Breast epithelium (tissue), 4 donors: Measurements from ENCODE around the gene LBX1. TPM values are rescaled to one million over a fixed set of nuclear protein-coding genes. Genes with fewer than 3 reads are reported as not detected.
A peak's percentile ranks its signal among the peaks of the same experiment; 100 is the strongest.

Source experiments
- DNase-seq, 2 donors: peaks; one replicate each; pipeline ENCODE4 v3.0.0-alpha.2; 2019; ENCODE audit warnings: low spot score in 2 of 2
- H3K27ac ChIP-seq, 2 donors: fragments of 200-600 bp; sonication (generic) in 1 of 2; one replicate each; pipeline ENCODE4 v1.5.1; 2016 to 2019; ENCODE audit warnings: mild to moderate bottlenecking in 1 of 2
- H3K27me3 ChIP-seq, 2 donors: fragments of 200-600 bp; sonication (generic) in 1 of 2; one replicate each; pipeline versions ENCODE4 v1.5.1 to v1.6.0; 2017 to 2019; ENCODE audit warnings: control low read depth in 1 of 2, mild to moderate bottlenecking in 1 of 2
- H3K36me3 ChIP-seq: fragments of 200-600 bp; one replicate; pipeline ENCODE4 v1.5.1; 2019
- H3K4me1 ChIP-seq, 2 donors: fragments of 200-600 bp; sonication (generic); one replicate each; pipeline ENCODE4 v1.5.1; 2016 to 2019; ENCODE audit warnings: control low read depth in 1 of 2
- H3K4me3 ChIP-seq, 3 donors: fragments of 200-600 bp; sonication (generic); 1 replicate in 2 of 3; 2 replicates in 1 of 3; pipeline ENCODE4 v1.5.1; 2016 to 2019; ENCODE audit warnings: mild to moderate bottlenecking in 3 of 3, moderate library complexity in 2 of 3
- H3K9me3 ChIP-seq, 2 donors: fragments of 200-600 bp; sonication (generic) in 1 of 2; one replicate each; pipeline ENCODE4 v1.5.1; 2016 to 2019; ENCODE audit warnings: control low read depth in 1 of 2
- CTCF ChIP-seq, 3 donors: fragments of 450-650 bp; IDR thresholded peaks; one replicate each; pipeline ENCODE4 v1.5.1; 2016 to 2017; ENCODE audit warnings: antibody characterized with exemption in 3 of 3, mild to moderate bottlenecking in 3 of 3, moderate library complexity in 3 of 3
- POLR2A ChIP-seq: fragments of 450-650 bp; IDR thresholded peaks from one replicate; pipeline ENCODE4 v1.6.1; 2016; ENCODE audit warnings: antibody characterized with exemption, mild to moderate bottlenecking, moderate library complexity
- POLR2AphosphoS5 ChIP-seq, 3 donors: sonication (generic); formaldehyde crosslinking; IDR thresholded peaks; one replicate each; pipeline ENCODE4 v1.6.1; 2017; ENCODE audit warnings: antibody characterized with exemption in 3 of 3
- intact Hi-C: fragments of 100-400 bp; cut with DNase I; formaldehyde crosslinking; loops from one replicate; pipeline ENCODE4 v1.15.1; 2023; ENCODE audit warnings: low total_unique reads
- total RNA-seq, 3 donors: library from RNA; depleted of rRNA; stranded (reverse); fragments of >200 nt; gene quantifications; one replicate each; pipeline ENCODE4 v1.1.0, GENCODE V29; 2016

The LBX1 gene
- total RNA-seq, result not detected

GRCh38 chr10:101229266-101230182 lies at the start of gene LBX1:
LBX1 (minus strand) TSS chr10:101229463; CDS start chr10:101228815, 648 bp downstream.
- Histone ChIP-seq H3K4me1 (peaks cover 14 to 38% of the 10 kb centered on the region in 2 donors), H3K4me3 (peak within 1 kb of the TSS; percentile 6 to 61 (median 23))
- no peak for TF ChIP-seq POLR2AphosphoS5 (IDR thresholded peaks at IDR 0.05)
- no peak for TF ChIP-seq POLR2A
- no peak for TF ChIP-seq CTCF (IDR thresholded peaks at IDR 0.05)

GRCh38 chr10:101273741-101274140 lies 44.5 kb upstream of the LBX1 start:
- Histone ChIP-seq H3K4me3 (no peak overlapping the region), H3K27me3 (peaks cover 0 to 9% of the 10 kb centered on the region in 2 donors), H3K9me3 (no peaks in the 10 kb centered on the region), H3K36me3 (no peaks in the 10 kb centered on the region), H3K27ac (no peak overlapping the region), H3K4me1 (no peaks in the 10 kb centered on the region)
- no peak for TF ChIP-seq POLR2AphosphoS5 (IDR thresholded peaks at IDR 0.05)
- no peak for TF ChIP-seq POLR2A
- no peak for TF ChIP-seq CTCF (IDR thresholded peaks at IDR 0.05)
- no peak for DNase-seq
- intact Hi-C loops, result no loop called here

More at GRCh38 chr10:101229266-101230182, at the start of gene LBX1:
- Histone ChIP-seq H3K9me3 (no peaks in the 10 kb centered on the region), H3K27ac (no peak within 1 kb of the TSS), H3K36me3 (no peaks in the 10 kb centered on the region), H3K27me3 (peaks cover 17 to 100% of the 10 kb centered on the region in 2 donors)
- no peak for DNase-seq
- intact Hi-C loops, result no loop called here

GRCh38 chr10:101273330-101273729 lies 44.1 kb upstream of the LBX1 start:
- Histone ChIP-seq H3K27ac (no peak overlapping the region), H3K4me1 (no peaks in the 10 kb centered on the region), H3K36me3 (no peaks in the 10 kb centered on the region), H3K9me3 (no peaks in the 10 kb centered on the region), H3K4me3 (no peak overlapping the region), H3K27me3 (peaks cover 0 to 9% of the 10 kb centered on the region in 2 donors)
- no peak for TF ChIP-seq POLR2A
- no peak for TF ChIP-seq CTCF (IDR thresholded peaks at IDR 0.05)
- TF ChIP-seq POLR2AphosphoS5 (IDR thresholded peaks at IDR 0.05), result no peak
- intact Hi-C loops, result no loop called here
- no peak for DNase-seq

- intact Hi-C loops, result no loop called here
- H3K4me1 ChIP-seq, result no peaks in the 10 kb centered on the region
- no peak overlapping the region for H3K4me3 ChIP-seq
- no peak overlapping the region for H3K27ac ChIP-seq
- no peaks in the 10 kb centered on the region for H3K9me3 ChIP-seq
- H3K36me3 ChIP-seq, result no peaks in the 10 kb centered on the region
- H3K27me3 ChIP-seq, result peaks cover 0 to 9% of the 10 kb centered on the region in 2 donors
- TF ChIP-seq CTCF (IDR thresholded peaks at IDR 0.05) (peak in 2 of 3 donors; percentile 38 to 52), POLR2AphosphoS5 (IDR thresholded peaks at IDR 0.05) (no peak), POLR2A (no peak)
- DNase-seq, result no peak
Observed at GRCh38 chr10:101272229-101272868, 43.1 kb upstream of the LBX1 start.

GRCh38 chr10:101270763-101271162 lies 41.5 kb upstream of the LBX1 start:
- Histone ChIP-seq H3K27me3 (peaks cover 0 to 9% of the 10 kb centered on the region in 2 donors), H3K9me3 (no peaks in the 10 kb centered on the region), H3K4me3 (no peak overlapping the region), H3K27ac (no peak overlapping the region), H3K4me1 (no peaks in the 10 kb centered on the region), H3K36me3 (no peaks in the 10 kb centered on the region)
- DNase-seq, result no peak
- intact Hi-C loops, result no loop called here
- no peak for TF ChIP-seq POLR2AphosphoS5 (IDR thresholded peaks at IDR 0.05)
- no peak for TF ChIP-seq POLR2A
- no peak for TF ChIP-seq CTCF (IDR thresholded peaks at IDR 0.05)
